NCI-H446 (cell line): ENCODE data around the gene PHOX2A.

Experiments used
- DNase-seq, 2 experiments: peaks; one replicate each; lab custom pipeline; 2025; lab: John Stamatoyannopoulos, UW

PHOX2A gene

GRCh38 chr11:72249961-72250360, 6.0 kb upstream of the PHOX2A start:
- DNase-seq, result no peak

DNA sequence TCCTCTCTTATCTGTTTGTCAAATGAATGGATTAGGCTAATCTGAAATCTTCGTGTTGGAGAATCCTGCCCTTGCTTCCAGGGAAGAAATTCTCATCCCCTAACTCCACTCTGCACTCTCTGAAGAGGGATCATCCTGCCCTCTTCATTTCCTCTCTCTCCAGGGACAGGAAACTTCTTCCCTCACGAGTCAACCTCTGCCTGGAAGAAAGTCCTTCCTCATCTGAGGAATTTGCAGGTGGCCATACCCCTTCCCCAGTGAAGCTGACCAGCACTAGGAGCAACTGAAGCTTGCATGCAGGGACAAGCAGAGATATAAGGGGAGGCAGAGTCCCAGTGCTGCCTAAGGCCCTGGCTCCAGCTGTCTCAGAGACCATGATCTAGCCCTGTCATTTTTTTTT, 3.6 kb upstream of the PHOX2A start:
- no peak for DNase-seq

GRCh38 chr11:72245263-72245816, 1.4 kb upstream of the PHOX2A start:
- DNase-seq, result no peak

DNA sequence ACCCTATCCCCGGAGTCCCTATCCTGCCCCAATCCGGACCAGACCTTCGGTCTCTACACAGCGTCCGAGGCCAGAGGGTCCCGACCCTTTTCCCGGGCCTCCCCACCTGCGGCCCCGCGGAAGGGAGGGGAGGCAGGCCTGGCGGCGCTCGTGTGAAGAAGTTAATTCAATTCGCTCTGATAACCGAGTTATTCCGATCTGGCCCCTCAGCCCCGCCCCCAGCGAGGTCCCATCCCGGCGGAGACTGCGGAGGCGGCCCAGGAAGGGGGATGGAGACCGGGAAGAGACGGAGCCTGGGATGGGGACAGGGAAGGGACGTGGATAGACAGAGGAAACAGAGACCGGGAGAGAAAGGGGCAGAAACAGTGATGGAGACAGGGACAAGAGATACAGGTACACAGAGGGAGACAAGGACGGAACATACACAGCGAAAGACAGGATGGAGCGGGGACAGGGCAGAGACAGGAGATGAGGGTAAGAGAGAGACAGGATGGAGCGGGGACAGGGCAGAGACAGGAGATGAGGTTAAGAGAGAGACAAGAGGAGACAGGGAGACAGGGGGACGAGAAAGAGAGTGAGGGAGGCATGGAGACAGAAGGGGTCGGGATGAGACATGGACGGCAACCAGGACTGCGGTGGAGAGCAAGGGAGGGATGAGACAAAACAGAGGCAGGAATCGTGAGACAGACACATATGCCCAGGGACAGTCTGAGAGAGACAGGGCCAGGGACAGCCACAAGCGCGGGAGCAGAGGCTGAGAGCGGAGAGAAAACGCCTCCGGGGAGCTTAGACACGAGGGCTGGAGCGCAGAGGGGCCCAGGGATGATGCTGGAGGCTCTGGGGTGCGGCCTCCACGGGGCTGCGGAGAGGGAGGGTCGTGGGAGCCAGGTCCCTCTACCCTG, 636 bp upstream of the PHOX2A start:
- DNase-seq, result no peak

GRCh38 chr11:72243173-72244059, 560 bp downstream of the PHOX2A start:
- no peak for DNase-seq

DNA sequence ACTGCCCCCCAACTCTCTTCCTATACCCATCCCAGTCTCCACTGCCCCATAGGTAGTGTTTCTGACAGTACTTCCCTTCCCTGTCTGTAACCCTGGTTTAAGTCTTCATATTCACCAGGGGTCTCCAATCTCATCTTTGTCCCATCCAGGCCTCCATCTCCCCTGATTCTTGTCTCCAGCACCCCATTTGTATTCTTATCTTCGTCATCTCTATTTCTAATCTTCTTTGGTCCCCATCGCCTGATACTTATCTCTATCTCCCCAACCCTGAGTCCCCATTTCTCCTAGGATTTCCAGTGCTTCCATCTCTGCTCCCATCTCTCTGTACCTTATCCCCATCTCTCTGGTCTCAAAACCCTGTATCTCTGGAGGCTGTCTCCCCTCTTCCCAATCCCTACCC, 1.8 kb downstream of the PHOX2A start:
- no peak for DNase-seq

- DNase-seq, result no peak
These were observed 2.6 kb downstream of the PHOX2A start for GRCh38 chr11:72241291-72241781.

DNA sequence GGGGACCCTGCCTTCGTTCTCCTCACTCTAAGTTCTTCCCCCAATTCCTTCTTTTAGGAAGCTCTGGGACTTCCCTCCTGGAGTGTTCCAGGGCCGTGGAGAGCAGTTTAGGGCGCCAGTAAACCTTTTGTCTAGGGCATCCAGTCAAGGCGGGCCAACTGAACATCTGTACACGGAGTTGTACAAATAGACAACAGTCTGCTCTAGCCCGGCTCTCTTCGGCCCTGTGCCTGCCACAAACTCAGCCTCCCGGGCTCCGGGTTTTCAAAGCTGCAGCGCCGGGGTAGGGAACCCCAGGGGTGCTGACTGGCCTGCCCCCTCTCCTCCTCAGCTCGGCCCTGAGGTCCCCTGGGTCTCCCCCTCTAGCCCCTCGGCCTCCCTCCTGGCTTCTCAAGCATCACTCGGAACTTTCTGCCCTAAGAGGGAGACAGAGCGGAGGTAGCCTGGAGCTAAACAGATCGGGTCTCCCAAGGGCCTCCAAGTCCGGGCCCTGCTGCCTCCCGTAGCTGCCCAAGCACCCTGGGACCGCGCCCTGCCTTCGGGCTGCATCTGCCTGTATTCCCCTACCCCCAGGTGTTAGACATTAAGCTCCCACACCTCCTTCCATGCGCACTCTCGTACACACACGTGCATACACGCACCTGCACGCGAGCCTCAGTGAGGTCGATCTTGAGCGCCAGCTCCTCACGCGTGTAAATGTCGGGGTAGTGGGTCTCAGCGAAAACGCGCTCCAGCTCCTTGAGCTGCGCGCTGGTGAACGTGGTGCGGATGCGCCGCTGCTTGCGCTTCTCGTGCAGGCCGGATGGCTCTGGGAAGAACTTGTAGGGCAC, 3.3 kb downstream of the PHOX2A start:
- DNase-seq, result peak in 1 of 2 experiments; percentile 18

DNA sequence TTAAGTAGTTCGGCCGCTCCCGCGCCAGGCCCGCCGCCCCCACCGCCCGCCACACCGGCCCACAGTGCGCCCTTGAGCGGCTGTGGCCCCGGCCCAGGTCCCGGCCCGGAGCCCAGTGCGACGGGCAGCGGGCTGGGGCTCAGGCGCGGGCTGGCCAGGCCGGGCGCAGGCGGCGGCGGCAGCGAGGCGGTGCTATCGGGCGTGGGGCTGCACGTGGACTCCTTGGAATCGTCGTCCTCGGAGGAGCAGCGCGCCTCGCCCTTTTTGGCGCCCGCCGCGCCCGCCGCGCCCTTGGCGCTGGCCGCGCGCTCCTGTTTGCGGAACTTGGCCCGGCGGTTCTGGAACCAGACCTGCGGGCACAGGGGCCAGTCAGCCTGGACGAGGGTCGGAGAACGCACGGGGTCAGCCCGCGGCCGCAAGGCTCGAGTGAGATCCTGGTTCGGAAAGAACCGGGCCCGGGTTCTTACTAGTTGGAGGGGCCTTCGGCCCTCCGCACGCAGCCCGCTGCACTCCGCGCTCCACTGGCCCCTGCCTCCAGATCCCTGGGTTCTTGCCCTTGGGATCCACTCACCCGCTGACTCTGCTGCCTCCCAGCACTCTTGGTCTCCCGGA, 4.0 kb downstream of the PHOX2A start:
- no peak for DNase-seq

GRCh38 chr11:72239313-72239848, 4.6 kb downstream of the PHOX2A start:
- DNase-seq, result no peak

DNA sequence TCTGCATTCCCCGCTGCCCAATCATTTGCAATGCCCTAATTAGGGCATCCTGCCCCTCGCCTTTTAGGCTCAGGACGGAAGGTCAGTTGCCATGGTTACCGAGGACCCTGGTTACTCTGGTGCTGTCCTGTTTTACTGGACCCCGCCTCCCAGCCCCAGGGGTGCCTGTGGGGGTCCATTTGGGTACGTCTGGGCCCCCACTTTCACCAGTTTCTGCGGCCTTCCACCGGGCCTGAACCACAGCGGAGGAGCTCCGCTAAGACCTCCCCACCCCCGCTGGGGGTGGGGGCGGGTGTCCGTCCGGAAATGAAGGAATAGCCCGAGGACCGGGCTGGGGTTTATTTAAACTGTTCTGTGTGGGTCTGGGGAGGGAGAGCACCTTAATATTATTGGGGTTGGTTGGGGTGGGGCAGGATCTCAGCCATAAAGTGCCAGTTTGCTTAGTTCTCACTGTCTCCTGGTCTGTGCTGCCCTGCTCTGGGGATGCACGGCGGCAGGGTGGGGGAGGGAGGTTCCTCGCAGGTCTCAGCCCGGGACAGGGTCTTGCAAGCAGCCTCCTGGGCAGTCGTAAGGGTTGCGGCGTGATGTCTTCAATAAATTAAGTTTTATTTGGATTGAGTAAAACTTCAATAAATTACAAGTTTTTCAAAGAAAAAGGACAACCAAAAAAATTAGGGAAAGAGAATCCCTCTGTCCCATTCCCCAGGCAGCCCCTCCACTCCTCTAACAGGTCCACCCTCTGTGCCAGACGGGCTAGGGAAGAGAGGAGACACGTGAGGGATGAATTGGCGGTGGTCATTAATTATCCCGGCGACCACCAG, 5.3 kb downstream of the PHOX2A start:
- no peak for DNase-seq

DNA sequence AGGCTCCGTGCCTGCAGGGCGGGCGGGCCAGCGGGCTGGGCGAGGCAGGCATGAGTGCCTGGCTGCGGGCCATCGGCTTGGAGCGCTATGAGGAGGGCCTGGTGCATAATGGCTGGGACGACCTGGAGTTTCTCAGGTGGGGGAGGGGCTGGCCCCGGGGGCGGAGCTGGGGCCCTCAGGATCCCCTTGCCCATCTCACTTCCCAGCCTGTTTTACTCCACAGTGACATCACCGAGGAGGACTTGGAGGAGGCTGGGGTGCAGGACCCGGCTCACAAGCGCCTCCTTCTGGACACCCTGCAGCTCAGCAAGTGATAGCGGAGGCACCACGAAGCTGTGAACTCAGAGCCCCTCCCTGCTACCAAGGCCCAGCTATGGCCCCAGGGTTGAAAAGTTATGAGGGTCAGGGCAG, 5.9 kb downstream of the PHOX2A start:
- peak in 1 of 2 experiments; percentile 2 for DNase-seq

DNA sequence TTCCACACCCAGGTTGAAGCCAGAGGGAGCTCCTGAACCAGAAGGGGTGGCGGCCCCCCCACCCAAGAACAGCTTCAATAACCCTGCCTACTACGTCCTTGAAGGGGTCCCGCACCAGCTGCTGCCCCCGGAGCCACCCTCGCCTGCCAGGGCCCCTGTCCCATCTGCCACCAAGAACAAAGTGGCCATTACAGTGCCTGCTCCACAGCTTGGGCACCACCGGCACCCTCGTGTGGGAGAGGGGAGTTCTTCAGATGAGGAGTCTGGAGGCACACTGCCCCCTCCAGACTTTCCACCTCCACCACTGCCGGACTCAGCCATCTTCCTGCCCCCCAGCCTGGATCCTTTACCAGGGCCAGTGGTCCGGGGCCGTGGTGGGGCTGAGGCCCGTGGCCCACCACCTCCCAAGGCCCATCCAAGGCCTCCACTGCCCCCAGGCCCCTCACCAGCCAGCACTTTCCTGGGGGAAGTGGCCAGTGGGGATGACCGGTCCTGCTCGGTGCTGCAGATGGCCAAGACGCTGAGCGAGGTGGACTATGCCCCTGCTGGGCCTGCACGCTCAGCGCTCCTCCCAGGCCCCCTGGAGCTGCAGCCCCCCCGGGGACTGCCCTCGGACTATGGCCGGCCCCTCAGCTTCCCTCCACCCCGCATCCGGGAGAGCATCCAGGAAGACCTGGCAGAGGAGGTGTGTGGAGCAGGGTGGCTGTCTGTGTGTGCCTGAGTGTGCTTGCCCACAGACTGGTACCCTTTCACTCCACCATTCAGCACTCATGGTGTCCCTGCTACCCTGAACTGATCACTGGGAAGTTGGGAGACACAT, 6.7 kb downstream of the PHOX2A start:
- DNase-seq, result no peak

- DNase-seq, result no peak
These were observed 7.2 kb downstream of the PHOX2A start for GRCh38 chr11:72236774-72237111.

DNA sequence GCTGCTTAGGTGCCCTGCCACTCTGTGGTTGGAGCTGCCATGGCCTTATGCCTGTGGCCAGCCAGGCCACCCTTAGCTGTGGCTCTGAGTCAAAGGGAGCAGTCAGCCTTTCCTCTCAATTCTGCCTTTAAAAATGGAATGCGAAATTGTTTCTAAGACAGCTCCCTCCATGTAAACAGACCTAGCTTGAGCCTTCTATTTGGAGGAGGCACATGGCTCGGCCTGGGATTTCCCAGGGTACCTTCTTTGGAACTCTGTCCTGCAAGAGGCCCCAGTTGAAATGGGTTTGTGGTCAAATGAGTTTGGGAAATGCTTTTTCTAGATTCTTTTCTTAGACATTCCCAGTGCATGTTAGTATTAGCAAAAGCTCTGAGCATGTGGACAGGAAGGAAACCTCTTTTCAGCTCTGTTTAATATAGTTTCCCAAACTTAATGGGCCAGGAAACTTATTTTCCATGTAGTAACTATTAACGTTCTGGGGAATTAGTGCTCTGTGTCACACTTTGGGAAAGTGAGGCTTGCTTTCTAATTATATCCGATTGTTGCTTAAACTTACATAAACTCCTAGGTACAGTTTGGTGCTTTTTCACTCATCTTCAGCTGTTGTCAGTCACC, 7.8 kb downstream of the PHOX2A start:
- no peak for DNase-seq

- DNase-seq, result no peak
These were observed 8.5 kb downstream of the PHOX2A start for GRCh38 chr11:72235351-72236057.

DNA sequence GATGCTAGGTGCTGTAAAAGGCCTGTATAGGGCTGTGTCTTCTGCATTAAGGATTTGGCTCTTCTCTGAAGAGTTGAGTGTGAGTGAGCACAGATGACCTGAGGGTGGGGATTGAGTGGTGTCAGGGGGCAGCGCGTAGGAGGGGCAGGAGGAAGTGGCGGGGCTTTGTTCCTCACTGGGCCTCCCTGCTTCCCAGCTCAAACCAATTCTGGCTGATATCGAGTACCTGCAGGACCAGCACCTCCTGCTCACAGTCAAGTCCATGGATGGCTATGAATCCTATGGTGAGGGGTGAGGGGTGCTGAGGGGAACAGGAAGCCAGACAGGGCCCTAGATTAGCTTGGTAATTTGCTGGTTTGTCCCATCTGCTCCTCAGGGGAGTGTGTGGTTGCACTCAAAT, 9.1 kb downstream of the PHOX2A start:
- DNase-seq, result no peak

- DNase-seq, result no peak
These were observed 9.5 kb downstream of the PHOX2A start for GRCh38 chr11:72234514-72234830.
